ENCODE measurements around the gene SUGP1. TPM values are rescaled to one million over a fixed set of nuclear protein-coding genes. Genes with fewer than 3 reads are reported as not detected.
A peak's percentile ranks its signal among the peaks of the same experiment; 100 is the strongest.

SUGP1 gene
- polyA plus RNA-seq, 1 experiment, result 34.1 TPM

DNA sequence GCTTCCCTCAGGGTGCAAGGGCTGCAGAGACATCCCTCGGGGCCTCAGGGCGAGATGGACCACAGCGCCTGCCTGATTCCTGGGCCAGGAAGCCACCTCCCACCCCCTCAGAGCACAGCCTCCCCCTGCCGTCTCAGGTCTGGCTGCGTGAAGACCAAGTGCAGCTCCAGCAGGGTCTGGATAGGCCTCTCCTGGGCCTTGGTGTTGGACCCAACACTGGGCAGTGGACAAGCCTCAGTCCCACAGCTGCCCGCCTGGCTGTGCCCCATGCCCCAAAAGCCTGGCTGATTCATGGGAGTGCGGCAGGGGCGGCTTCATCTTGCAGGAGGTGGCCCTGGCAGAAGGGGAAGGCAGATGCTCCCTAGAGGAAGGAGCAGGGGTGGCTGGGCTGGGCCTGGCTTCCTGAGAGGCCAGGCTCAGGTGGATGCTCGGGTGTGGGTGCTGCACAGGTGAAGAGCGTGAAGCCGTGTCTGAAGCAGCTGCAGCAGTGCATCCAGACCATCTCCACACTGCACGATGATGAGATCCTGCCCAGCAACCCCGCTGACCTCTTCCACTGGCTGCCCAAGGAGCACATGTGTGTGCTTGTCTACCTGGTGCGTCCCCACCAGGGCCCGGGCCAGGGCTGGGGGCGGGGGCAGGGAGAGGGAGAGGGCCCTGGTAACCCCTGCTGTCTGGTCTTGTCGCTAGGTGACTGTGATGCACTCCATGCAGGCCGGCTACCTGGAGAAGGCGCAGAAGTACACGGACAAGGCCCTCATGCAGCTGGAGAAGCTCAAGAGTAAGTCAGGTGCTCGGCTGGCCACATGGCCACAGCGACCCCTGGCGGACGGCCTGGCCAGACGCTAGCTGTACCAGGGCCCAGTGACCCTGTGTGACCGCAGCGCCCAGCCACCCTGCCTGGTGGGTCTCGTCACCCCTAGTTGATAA, 22.0 kb upstream of the SUGP1 start:
- CTCF ChIA-PET, result interaction anchor here (0.6 to 3.2 kb wide), 25 partner anchors 9 to 1425 kb away, joined by 3 to 29 read pairs (median 4); partner anchors contain the start of gene GATAD2A
- Histone ChIP-seq H3K4me3 (ENCODE audit: low read depth, low read length) (no peak overlapping the region), H3K36me3 (ENCODE audit: control insufficient read depth, insufficient read depth, low read length) (peaks cover 64% of the 10 kb centered on the region), H3K27me3 (ENCODE audit: control insufficient read depth, insufficient read depth, low read length) (no peaks in the 10 kb centered on the region)
- TF ChIP-seq, protein P1, sequence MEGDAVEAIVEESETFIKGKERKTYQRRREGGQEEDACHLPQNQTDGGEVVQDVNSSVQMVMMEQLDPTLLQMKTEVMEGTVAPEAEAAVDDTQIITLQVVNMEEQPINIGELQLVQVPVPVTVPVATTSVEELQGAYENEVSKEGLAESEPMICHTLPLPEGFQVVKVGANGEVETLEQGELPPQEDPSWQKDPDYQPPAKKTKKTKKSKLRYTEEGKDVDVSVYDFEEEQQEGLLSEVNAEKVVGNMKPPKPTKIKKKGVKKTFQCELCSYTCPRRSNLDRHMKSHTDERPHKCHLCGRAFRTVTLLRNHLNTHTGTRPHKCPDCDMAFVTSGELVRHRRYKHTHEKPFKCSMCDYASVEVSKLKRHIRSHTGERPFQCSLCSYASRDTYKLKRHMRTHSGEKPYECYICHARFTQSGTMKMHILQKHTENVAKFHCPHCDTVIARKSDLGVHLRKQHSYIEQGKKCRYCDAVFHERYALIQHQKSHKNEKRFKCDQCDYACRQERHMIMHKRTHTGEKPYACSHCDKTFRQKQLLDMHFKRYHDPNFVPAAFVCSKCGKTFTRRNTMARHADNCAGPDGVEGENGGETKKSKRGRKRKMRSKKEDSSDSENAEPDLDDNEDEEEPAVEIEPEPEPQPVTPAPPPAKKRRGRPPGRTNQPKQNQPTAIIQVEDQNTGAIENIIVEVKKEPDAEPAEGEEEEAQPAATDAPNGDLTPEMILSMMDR (IDR thresholded peaks at IDR 0.05; ENCODE audit: insufficient read depth, low read depth, low read length), result peak; percentile 94
- no peak for DNase-seq (ENCODE audit: low read depth)
- POLR2A ChIA-PET, result no interaction called here

DNA sequence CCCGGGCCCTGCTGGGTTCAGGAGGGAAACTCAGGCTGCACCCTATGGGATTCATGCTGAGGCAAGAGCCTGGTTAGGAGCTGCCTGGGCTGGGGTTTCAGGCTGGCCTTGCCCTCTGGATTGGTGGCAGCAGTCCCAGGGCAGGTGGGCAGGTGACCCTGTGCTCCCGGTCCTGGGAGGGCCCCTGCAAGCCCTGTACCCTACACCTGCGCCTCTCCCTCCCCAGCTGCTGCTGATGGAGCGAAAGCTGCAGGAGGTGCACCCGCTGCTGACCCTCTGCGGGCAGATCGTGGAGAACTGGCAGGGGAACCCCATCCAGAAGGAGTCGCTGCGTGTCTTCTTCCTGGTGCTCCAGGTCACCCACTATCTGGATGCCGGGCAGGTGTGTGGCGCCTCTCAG, 20.7 kb upstream of the SUGP1 start:
- TF ChIP-seq, protein P1 (IDR thresholded peaks at IDR 0.05; ENCODE audit: insufficient read depth, low read depth, low read length), result no peak
- Histone ChIP-seq H3K36me3 (ENCODE audit: control insufficient read depth, insufficient read depth, low read length) (peaks cover 63% of the 10 kb centered on the region), H3K27me3 (ENCODE audit: control insufficient read depth, insufficient read depth, low read length) (no peaks in the 10 kb centered on the region), H3K4me3 (ENCODE audit: low read depth, low read length) (no peak overlapping the region)
- ChIA-PET POLR2A (no interaction called here), CTCF (interaction anchor here (0.7 to 3.2 kb wide), 9 partner anchors 7 to 195 kb away, joined by 3 to 29 read pairs (median 11); no protein-coding TSS in a partner anchor)
- no peak for DNase-seq (ENCODE audit: low read depth)

DNA sequence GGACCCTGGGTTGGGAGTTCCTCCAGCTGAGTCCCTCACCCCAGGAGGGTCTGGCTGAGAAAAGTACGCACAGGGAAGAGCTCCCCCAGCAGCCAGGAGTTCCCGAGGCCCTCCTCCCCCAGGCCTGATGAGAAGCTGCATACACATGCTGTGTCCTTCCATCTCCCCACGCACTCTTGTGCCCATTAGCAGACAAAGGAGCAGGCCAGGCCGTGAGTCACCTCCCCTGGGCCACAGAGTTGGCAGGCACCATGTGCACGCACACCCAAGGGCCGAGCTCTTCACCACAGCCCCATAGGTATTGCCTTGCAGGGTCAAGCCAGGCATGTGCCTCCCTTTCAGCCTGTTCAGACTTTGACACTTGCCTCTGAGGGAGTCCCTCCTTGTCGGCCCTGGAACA, 17.8 kb upstream of the SUGP1 start:
- CTCF ChIA-PET, result interaction anchor here (1.0 kb wide), 1 partner anchor 15 kb away, joined by 3 read pairs; no protein-coding TSS in a partner anchor
- H3K27me3 ChIP-seq (ENCODE audit: control insufficient read depth, insufficient read depth, low read length), result no peaks in the 10 kb centered on the region
- peaks cover 57% of the 10 kb centered on the region for H3K36me3 ChIP-seq (ENCODE audit: control insufficient read depth, insufficient read depth, low read length)
- H3K4me3 ChIP-seq (ENCODE audit: low read depth, low read length), result no peak overlapping the region
- DNase-seq (ENCODE audit: low read depth), result no peak
- POLR2A ChIA-PET, result no interaction called here
- TF ChIP-seq, protein P1 (IDR thresholded peaks at IDR 0.05; ENCODE audit: insufficient read depth, low read depth, low read length), result no peak

DNA sequence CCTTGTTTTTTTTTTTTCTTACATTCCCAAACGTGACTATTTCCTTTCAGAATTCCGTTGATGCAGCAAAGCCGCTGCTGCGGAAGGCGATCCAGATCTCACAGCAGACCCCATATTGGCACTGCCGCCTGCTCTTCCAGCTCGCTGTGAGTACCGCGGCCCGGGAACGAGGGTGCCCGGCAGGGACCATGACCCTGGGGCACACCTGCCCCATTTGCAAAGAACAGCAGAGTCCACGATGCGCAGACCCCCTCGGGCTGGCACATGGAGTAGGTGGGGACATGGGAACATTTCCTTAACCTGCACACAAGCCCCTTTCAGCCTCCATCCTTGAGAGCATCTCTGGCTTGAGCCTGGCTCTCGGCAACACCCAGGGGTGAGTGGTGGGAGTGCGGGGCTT, 16.8 kb upstream of the SUGP1 start:
- H3K36me3 ChIP-seq (ENCODE audit: control insufficient read depth, insufficient read depth, low read length), result peaks cover 48% of the 10 kb centered on the region
- CTCF ChIA-PET, result interaction anchor here (1.0 kb wide), 1 partner anchor 14 kb away, joined by 3 read pairs; no protein-coding TSS in a partner anchor

DNA sequence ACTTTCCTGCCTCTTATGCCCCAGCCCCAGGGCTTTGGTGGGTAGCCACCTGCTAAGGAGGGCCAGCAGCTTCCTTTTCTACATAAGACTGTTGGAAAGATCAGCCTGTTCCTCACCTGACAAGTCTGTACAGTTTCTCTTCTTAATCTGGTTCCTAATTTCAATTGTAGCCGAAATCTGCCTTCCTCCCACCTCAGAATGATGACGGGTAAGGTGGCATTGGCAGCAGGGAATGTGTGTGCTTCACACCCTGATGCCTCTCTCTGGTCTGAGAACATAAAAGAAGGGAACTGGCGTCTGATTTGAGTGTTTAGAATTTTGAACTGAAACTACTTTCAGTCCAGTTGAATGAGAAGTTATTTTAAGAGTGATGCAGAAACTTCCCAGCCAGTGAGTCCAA, 16.3 kb upstream of the SUGP1 start:
- ChIA-PET CTCF (interaction anchor here (1.0 kb wide), 1 partner anchor 13 kb away, joined by 3 read pairs; no protein-coding TSS in a partner anchor), POLR2A (no interaction called here)
- Histone ChIP-seq H3K4me3 (ENCODE audit: low read depth, low read length) (no peak overlapping the region), H3K36me3 (ENCODE audit: control insufficient read depth, insufficient read depth, low read length) (peaks cover 43% of the 10 kb centered on the region), H3K27me3 (ENCODE audit: control insufficient read depth, insufficient read depth, low read length) (no peaks in the 10 kb centered on the region)
- TF ChIP-seq, protein P1 (IDR thresholded peaks at IDR 0.05; ENCODE audit: insufficient read depth, low read depth, low read length), result no peak
- no peak for DNase-seq (ENCODE audit: low read depth)

More for the DNA sequence above, 16.8 kb upstream of the SUGP1 start:
- no peak for DNase-seq (ENCODE audit: low read depth)
- POLR2A ChIA-PET, result no interaction called here
- Histone ChIP-seq H3K27me3 (ENCODE audit: control insufficient read depth, insufficient read depth, low read length) (no peaks in the 10 kb centered on the region), H3K4me3 (ENCODE audit: low read depth, low read length) (no peak overlapping the region)
- TF ChIP-seq, protein P1 (IDR thresholded peaks at IDR 0.05; ENCODE audit: insufficient read depth, low read depth, low read length), result no peak
